HepG2 (cell line): ENCODE data around the gene ATP9A. TPM values are rescaled to one million over a fixed set of nuclear protein-coding genes. Genes with fewer than 3 reads are reported as not detected.

ENCODE experiments used
- ELF1 ChIP-seq: sonication (generic); formaldehyde crosslinking; IDR thresholded peaks from 2 replicates; pipeline ENCODE4 v1.4.0; 2020; ENCODE audit warnings: missing genetic modification reagents
- PPARG ChIP-seq: conservative IDR thresholded peaks from 2 replicates; pipeline ENCODE4 v1.6.1; 2016; ENCODE audit warnings: missing biosample characterization, missing genetic modification reagents
- SCMH1 ChIP-seq: sonication (generic); formaldehyde crosslinking; IDR thresholded peaks from 2 replicates; pipeline ENCODE4 v1.9.0; 2021; ENCODE audit warnings: missing genetic modification reagents, mild to moderate bottlenecking, borderline replicate concordance
- SIX1 ChIP-seq: sonication (generic); formaldehyde crosslinking; IDR thresholded peaks from 2 replicates; pipeline ENCODE4 v1.4.0; 2020; ENCODE audit warnings: missing genetic modification reagents, borderline replicate concordance
- TEAD3 ChIP-seq: optimal IDR thresholded peaks from 2 replicates; pipeline ENCODE3; 2016; ENCODE audit warnings: borderline replicate concordance
- TOE1 ChIP-seq: sonication (generic); formaldehyde crosslinking; IDR thresholded peaks from 2 replicates; pipeline ENCODE4 v1.4.0; 2020; ENCODE audit warnings: mild to moderate bottlenecking, missing genetic modification reagents
- XRCC5 ChIP-seq: fragments of 200-400 bp; formaldehyde crosslinking; optimal IDR thresholded peaks from 2 replicates; pipeline ENCODE3; 2017; ENCODE audit warnings: mild to moderate bottlenecking, low read length
- ZNF143 ChIP-seq: sonication (generic); formaldehyde crosslinking; IDR thresholded peaks from 2 replicates; pipeline ENCODE4 v1.4.0; 2020; ENCODE audit warnings: missing genetic modification reagents
- ZNF232 ChIP-seq: sonication (generic); formaldehyde crosslinking; IDR thresholded peaks from 2 replicates; pipeline ENCODE4 v1.4.0; 2020; ENCODE audit warnings: missing genetic modification reagents, borderline replicate concordance
- ZNF24 ChIP-seq: fragments of 450-650 bp; IDR thresholded peaks from 2 replicates; pipeline ENCODE4 v1.6.1; 2017; ENCODE audit warnings: antibody characterized with exemption, mild to moderate bottlenecking
- ZNF468 ChIP-seq: sonication (generic); formaldehyde crosslinking; IDR thresholded peaks from 2 replicates; pipeline ENCODE4 v1.8.0; 2022; ENCODE audit warnings: mild to moderate bottlenecking, moderate library complexity, missing genetic modification reagents
- ZNF556 ChIP-seq: sonication (generic); formaldehyde crosslinking; IDR thresholded peaks from 2 replicates; pipeline ENCODE4 v1.4.0; 2020; ENCODE audit warnings: mild to moderate bottlenecking, missing genetic modification reagents, borderline replicate concordance
- ZNF615 ChIP-seq: sonication (generic); formaldehyde crosslinking; IDR thresholded peaks from 2 replicates; pipeline ENCODE4 v1.5.0; 2020; ENCODE audit warnings: mild to moderate bottlenecking, missing genetic modification reagents, borderline replicate concordance
- ZSCAN31 ChIP-seq: sonication (generic); formaldehyde crosslinking; IDR thresholded peaks from 2 replicates; pipeline ENCODE4 v1.5.0; 2020; ENCODE audit warnings: low read depth, mild to moderate bottlenecking, missing genetic modification reagents
- polyA plus RNA-seq, 8 experiments: library from polyadenylated mRNA; depleted of rRNA in 3 of 8; stranded (reverse) in 7 of 8; unstranded in 1 of 8; fragments of >200 nt; fragmentation: Illumina TruSeq in 4 of 8; extraction: Trizol in 4 of 8; gene quantifications; 2 replicates each; pipeline versions ENCODE4 v1.2.1 to v1.2.3, GENCODE V29; 2011 to 2016; ENCODE audit warnings: low read depth in 4 of 8, missing spikeins in 1 of 8, mixed read lengths in 1 of 8; ENCODE audit not compliant: insufficient read depth in 1 of 8
- total RNA-seq, 5 experiments: library from RNA; depleted of rRNA; stranded (reverse); fragments of >200 nt; fragmentation: Illumina TruSeq; extraction: Trizol; gene quantifications; 2 replicates each; pipeline ENCODE4 v1.2.3, GENCODE V29; 2016; ENCODE audit warnings: low read depth in 1 of 5
- TF ChIP-seq, protein P1 (sequence below): sonication (generic); formaldehyde crosslinking; IDR thresholded peaks from 2 replicates; pipeline ENCODE4 v1.4.0; 2020; ENCODE audit warnings: missing genetic modification reagents
- TF ChIP-seq, protein P2 (sequence below): sonication (generic); formaldehyde crosslinking; IDR thresholded peaks from 2 replicates; pipeline ENCODE4 v1.9.0; 2021; ENCODE audit warnings: mild to moderate bottlenecking, missing genetic modification reagents
- TF ChIP-seq, protein P3 (sequence below): sonication (generic); formaldehyde crosslinking; IDR thresholded peaks from 2 replicates; pipeline ENCODE4 v1.4.0; 2020; ENCODE audit warnings: missing genetic modification reagents, borderline replicate concordance

Gene ATP9A
- total and polyA plus RNA-seq, 2 of the 13 experiments (the other 11 are each of a cell fraction or from before 2014, with no cell fraction given) = 11.8 to 18.5 TPM

DNA sequence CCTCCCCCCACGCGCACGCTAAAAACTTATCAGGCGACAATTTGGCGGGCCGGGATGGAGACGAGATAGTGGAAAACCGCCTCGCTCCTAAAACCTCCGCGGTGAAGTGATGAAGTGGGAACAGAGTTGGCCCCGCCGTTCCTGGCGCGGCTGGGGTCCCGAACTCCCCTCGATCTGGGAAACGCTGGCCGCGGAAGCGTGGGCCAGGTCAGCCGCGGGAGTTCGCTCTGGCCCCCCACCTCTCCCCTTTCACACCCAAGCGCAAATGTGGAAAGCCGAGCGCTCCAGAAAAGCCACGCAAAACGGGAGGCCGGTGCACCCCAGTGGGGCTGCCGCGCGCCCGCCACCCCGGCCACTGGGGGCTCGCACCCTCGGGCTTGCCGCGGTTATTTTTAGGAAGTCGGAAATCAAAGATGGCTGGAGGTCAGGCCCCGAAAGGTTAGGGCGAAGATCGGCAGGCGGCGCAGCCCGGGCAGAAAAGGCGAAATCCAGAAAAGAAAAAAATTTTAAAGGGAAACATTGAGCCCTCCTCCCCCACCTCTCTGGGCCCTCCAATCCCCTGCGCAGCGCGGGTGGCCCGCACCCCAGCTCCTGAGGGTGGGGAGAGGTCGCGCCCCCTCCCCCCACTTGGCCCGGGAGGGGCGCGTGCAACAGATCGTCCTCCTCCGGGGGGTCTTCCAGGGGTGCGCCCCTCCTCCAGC is 33.1 kb upstream of the ATP9A start (continued):
- TF ChIP-seq TEAD3 (CRISPR knock-in tag) (no peak), PPARG (CRISPR knock-in tag) (no peak), ZNF556 (no peak; the same call in 1 of the 2 replicates), ZSCAN31 (CRISPR knock-in tag) (no peak), ELF1 (CRISPR knock-in tag) (no peak), SIX1 (no peak), ZNF24 (no peak), ZNF615 (CRISPR knock-in tag) (no peak), ZNF143 (CRISPR knock-in tag) (no peak), XRCC5 (no peak), ZNF468 (CRISPR knock-in tag) (no peak), ZNF232 (CRISPR knock-in tag) (peak; percentile 44; the same call in 1 of the 2 replicates), SCMH1 (CRISPR knock-in tag) (no peak), TOE1 (CRISPR knock-in tag) (no peak)
- TF ChIP-seq, protein P1, sequence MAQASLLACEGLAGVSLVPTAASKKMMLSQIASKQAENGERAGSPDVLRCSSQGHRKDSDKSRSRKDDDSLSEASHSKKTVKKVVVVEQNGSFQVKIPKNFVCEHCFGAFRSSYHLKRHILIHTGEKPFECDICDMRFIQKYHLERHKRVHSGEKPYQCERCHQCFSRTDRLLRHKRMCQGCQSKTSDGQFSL (CRISPR knock-in tag) = no peak; the same call in 1 of the 2 replicates
- TF ChIP-seq, protein P2, sequence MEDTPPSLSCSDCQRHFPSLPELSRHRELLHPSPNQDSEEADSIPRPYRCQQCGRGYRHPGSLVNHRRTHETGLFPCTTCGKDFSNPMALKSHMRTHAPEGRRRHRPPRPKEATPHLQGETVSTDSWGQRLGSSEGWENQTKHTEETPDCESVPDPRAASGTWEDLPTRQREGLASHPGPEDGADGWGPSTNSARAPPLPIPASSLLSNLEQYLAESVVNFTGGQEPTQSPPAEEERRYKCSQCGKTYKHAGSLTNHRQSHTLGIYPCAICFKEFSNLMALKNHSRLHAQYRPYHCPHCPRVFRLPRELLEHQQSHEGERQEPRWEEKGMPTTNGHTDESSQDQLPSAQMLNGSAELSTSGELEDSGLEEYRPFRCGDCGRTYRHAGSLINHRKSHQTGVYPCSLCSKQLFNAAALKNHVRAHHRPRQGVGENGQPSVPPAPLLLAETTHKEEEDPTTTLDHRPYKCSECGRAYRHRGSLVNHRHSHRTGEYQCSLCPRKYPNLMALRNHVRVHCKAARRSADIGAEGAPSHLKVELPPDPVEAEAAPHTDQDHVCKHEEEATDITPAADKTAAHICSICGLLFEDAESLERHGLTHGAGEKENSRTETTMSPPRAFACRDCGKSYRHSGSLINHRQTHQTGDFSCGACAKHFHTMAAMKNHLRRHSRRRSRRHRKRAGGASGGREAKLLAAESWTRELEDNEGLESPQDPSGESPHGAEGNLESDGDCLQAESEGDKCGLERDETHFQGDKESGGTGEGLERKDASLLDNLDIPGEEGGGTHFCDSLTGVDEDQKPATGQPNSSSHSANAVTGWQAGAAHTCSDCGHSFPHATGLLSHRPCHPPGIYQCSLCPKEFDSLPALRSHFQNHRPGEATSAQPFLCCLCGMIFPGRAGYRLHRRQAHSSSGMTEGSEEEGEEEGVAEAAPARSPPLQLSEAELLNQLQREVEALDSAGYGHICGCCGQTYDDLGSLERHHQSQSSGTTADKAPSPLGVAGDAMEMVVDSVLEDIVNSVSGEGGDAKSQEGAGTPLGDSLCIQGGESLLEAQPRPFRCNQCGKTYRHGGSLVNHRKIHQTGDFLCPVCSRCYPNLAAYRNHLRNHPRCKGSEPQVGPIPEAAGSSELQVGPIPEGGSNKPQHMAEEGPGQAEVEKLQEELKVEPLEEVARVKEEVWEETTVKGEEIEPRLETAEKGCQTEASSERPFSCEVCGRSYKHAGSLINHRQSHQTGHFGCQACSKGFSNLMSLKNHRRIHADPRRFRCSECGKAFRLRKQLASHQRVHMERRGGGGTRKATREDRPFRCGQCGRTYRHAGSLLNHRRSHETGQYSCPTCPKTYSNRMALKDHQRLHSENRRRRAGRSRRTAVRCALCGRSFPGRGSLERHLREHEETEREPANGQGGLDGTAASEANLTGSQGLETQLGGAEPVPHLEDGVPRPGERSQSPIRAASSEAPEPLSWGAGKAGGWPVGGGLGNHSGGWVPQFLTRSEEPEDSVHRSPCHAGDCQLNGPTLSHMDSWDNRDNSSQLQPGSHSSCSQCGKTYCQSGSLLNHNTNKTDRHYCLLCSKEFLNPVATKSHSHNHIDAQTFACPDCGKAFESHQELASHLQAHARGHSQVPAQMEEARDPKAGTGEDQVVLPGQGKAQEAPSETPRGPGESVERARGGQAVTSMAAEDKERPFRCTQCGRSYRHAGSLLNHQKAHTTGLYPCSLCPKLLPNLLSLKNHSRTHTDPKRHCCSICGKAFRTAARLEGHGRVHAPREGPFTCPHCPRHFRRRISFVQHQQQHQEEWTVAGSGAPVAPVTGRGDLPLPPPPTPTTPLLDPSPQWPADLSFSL (CRISPR knock-in tag) = 0 out of 2 replicates have a peak, but pooled peaks have one; percentile 51
- TF ChIP-seq, protein P3, sequence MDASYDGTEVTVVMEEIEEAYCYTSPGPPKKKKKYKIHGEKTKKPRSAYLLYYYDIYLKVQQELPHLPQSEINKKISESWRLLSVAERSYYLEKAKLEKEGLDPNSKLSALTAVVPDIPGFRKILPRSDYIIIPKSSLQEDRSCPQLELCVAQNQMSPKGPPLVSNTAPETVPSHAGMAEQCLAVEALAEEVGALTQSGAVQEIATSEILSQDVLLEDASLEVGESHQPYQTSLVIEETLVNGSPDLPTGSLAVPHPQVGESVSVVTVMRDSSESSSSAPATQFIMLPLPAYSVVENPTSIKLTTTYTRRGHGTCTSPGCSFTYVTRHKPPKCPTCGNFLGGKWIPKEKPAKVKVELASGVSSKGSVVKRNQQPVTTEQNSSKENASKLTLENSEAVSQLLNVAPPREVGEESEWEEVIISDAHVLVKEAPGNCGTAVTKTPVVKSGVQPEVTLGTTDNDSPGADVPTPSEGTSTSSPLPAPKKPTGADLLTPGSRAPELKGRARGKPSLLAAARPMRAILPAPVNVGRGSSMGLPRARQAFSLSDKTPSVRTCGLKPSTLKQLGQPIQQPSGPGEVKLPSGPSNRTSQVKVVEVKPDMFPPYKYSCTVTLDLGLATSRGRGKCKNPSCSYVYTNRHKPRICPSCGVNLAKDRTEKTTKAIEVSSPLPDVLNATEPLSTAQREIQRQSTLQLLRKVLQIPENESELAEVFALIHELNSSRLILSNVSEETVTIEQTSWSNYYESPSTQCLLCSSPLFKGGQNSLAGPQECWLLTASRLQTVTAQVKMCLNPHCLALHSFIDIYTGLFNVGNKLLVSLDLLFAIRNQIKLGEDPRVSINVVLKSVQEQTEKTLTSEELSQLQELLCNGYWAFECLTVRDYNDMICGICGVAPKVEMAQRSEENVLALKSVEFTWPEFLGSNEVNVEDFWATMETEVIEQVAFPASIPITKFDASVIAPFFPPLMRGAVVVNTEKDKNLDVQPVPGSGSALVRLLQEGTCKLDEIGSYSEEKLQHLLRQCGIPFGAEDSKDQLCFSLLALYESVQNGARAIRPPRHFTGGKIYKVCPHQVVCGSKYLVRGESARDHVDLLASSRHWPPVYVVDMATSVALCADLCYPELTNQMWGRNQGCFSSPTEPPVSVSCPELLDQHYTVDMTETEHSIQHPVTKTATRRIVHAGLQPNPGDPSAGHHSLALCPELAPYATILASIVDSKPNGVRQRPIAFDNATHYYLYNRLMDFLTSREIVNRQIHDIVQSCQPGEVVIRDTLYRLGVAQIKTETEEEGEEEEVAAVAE (CRISPR knock-in tag) = no peak
